Activated T-cell treated with anti-CD3 and anti-CD28 coated beads for 48 hours (primary cell): ENCODE measurements around the gene SAMD8.
"Not testable (repeated sequence)": the region's sequence is repeated elsewhere in the genome, so short reads cannot be mapped to it uniquely, and the experiment has no call there.

Experiments used
- DNase-seq: peaks from one replicate; pipeline ENCODE4 v3.0.0-alpha.2; 2020; ENCODE audit warnings: low read depth

Gene SAMD8

GRCh38 chr10:75107756-75108683 is 3.4 kb upstream of the SAMD8 start:
- no peak for DNase-seq

GRCh38 chr10:75108684-75109458 is 2.6 kb upstream of the SAMD8 start:
- DNase-seq = no peak

GRCh38 chr10:75109459-75109778 is 2.0 kb upstream of the SAMD8 start:
- no peak for DNase-seq

- no peak for DNase-seq
These were observed 1.3 kb upstream of the SAMD8 start for GRCh38 chr10:75110006-75110632.

- DNase-seq = no peak
These were observed 637 bp downstream of the SAMD8 start for GRCh38 chr10:75111907-75112679.

- DNase-seq = no peak
These were observed 3.7 kb downstream of the SAMD8 start for GRCh38 chr10:75115137-75115536.

GRCh38 chr10:75116941-75117775 is 5.7 kb downstream of the SAMD8 start:
- DNase-seq = not testable (repeated sequence)

- DNase-seq = no peak
These were observed 6.5 kb downstream of the SAMD8 start for GRCh38 chr10:75117995-75118394.

- DNase-seq = not testable (repeated sequence)
These were observed 8.1 kb downstream of the SAMD8 start for GRCh38 chr10:75119444-75120066.

- no peak for DNase-seq
These were observed 9.9 kb downstream of the SAMD8 start for GRCh38 chr10:75121322-75121721.

GRCh38 chr10:75122505-75122904 is 11.0 kb downstream of the SAMD8 start:
- no peak for DNase-seq

GRCh38 chr10:75123088-75123682 is 11.7 kb downstream of the SAMD8 start:
- DNase-seq = no peak

GRCh38 chr10:75126277-75126676 is 14.8 kb downstream of the SAMD8 start:
- DNase-seq = no peak

GRCh38 chr10:75127471-75127870 is 16.0 kb downstream of the SAMD8 start:
- DNase-seq = no peak

- DNase-seq = not testable (repeated sequence)
These were observed 17.5 kb downstream of the SAMD8 start for GRCh38 chr10:75128985-75129384.

- no peak for DNase-seq
These were observed 18.1 kb downstream of the SAMD8 start for GRCh38 chr10:75129537-75129936.

GRCh38 chr10:75133701-75134100 is 22.2 kb downstream of the SAMD8 start:
- not testable (repeated sequence) for DNase-seq

- no peak for DNase-seq
These were observed 24.9 kb downstream of the SAMD8 start for GRCh38 chr10:75136346-75136745.

- peak; percentile 15 for DNase-seq
These were observed 26.3 kb downstream of the SAMD8 start for GRCh38 chr10:75137533-75138438.
